HepG2 (cell line): ENCODE data around the gene ST14. TPM values are rescaled to one million over a fixed set of nuclear protein-coding genes. Genes with fewer than 3 reads are reported as not detected.

Experiments
- ADNP ChIP-seq: sonication (generic); formaldehyde crosslinking; IDR thresholded peaks from 2 replicates; pipeline ENCODE4 v1.4.0; 2020; ENCODE audit warnings: missing genetic modification reagents
- DR1 ChIP-seq: sonication (generic); formaldehyde crosslinking; IDR thresholded peaks from 2 replicates; pipeline ENCODE4 v1.8.0; 2021; ENCODE audit warnings: mild to moderate bottlenecking, missing genetic modification reagents, inconsistent platforms
- HNF4A ChIP-seq: sonication (generic); formaldehyde crosslinking; IDR thresholded peaks from 2 replicates; pipeline ENCODE4 v1.4.0; 2020; ENCODE audit warnings: missing genetic modification reagents
- HNRNPK ChIP-seq: fragments of 200-400 bp; formaldehyde crosslinking; IDR thresholded peaks from 2 replicates; pipeline ENCODE4 v1.6.1; 2018; ENCODE audit warnings: low read length, low read depth, moderate library complexity, mild to moderate bottlenecking; ENCODE audit not compliant: poor library complexity, severe bottlenecking
- HNRNPLL ChIP-seq: fragments of 200-400 bp; formaldehyde crosslinking; IDR thresholded peaks from 2 replicates; pipeline ENCODE4 v1.6.1; 2017; ENCODE audit warnings: mild to moderate bottlenecking, low read depth, low read length; ENCODE audit not compliant: poor library complexity, severe bottlenecking
- JUND ChIP-seq: sonication (generic); formaldehyde crosslinking; IDR thresholded peaks from 2 replicates; pipeline ENCODE4 v1.8.0; 2022; ENCODE audit warnings: mild to moderate bottlenecking, missing genetic modification reagents
- KLF6 ChIP-seq: IDR thresholded peaks from 2 replicates; pipeline ENCODE4 v1.8.0; 2016; ENCODE audit warnings: missing biosample characterization, missing genetic modification reagents
- NFKBIZ ChIP-seq: IDR thresholded peaks from 2 replicates; pipeline ENCODE4 v1.6.1; 2018; ENCODE audit warnings: missing genetic modification reagents, missing compliant biosample characterization
- NR2F2 ChIP-seq: IDR thresholded peaks from 2 replicates; pipeline ENCODE4 v1.6.1; 2012; ENCODE audit warnings: low read depth, inconsistent platforms, borderline replicate concordance
- SETDB1 ChIP-seq: sonication (generic); formaldehyde crosslinking; IDR thresholded peaks from 2 replicates; pipeline ENCODE4 v1.5.1; 2020; ENCODE audit warnings: missing genetic modification reagents, mild to moderate bottlenecking, borderline replicate concordance
- SKIL ChIP-seq: sonication (generic); formaldehyde crosslinking; IDR thresholded peaks from 2 replicates; pipeline ENCODE4 v1.8.0; 2022; ENCODE audit warnings: missing genetic modification reagents, mild to moderate bottlenecking, moderate library complexity, borderline replicate concordance
- YEATS2 ChIP-seq: sonication (generic); formaldehyde crosslinking; IDR thresholded peaks from 2 replicates; pipeline ENCODE4 v1.4.0; 2020; ENCODE audit warnings: missing genetic modification reagents, borderline replicate concordance
- ZBED4 ChIP-seq: sonication (generic); formaldehyde crosslinking; IDR thresholded peaks from 2 replicates; pipeline ENCODE4 v1.4.0; 2020; ENCODE audit warnings: missing genetic modification reagents, borderline replicate concordance
- ZNF362 ChIP-seq: sonication (generic); formaldehyde crosslinking; IDR thresholded peaks from 2 replicates; pipeline ENCODE4 v1.4.0; 2020; ENCODE audit warnings: missing genetic modification reagents, mild to moderate bottlenecking, borderline replicate concordance
- ZSCAN9 ChIP-seq: IDR thresholded peaks from 2 replicates; pipeline ENCODE4 v1.6.1; 2016; ENCODE audit warnings: borderline replicate concordance
- polyA plus RNA-seq, 8 experiments: library from polyadenylated mRNA; depleted of rRNA in 3 of 8; stranded (reverse) in 7 of 8; unstranded in 1 of 8; fragments of >200 nt; fragmentation: Illumina TruSeq in 4 of 8; extraction: Trizol in 4 of 8; gene quantifications; 2 replicates each; pipeline versions ENCODE4 v1.2.1 to v1.2.3, GENCODE V29; 2011 to 2016; ENCODE audit warnings: low read depth in 4 of 8, missing spikeins in 1 of 8, mixed read lengths in 1 of 8; ENCODE audit not compliant: insufficient read depth in 1 of 8
- total RNA-seq, 5 experiments: library from RNA; depleted of rRNA; stranded (reverse); fragments of >200 nt; fragmentation: Illumina TruSeq; extraction: Trizol; gene quantifications; 2 replicates each; pipeline ENCODE4 v1.2.3, GENCODE V29; 2016; ENCODE audit warnings: low read depth in 1 of 5
- TF ChIP-seq, protein P1 (sequence below): sonication (generic); formaldehyde crosslinking; IDR thresholded peaks from 2 replicates; pipeline ENCODE4 v1.4.0; 2020; ENCODE audit warnings: missing genetic modification reagents
- TF ChIP-seq, protein P2 (sequence below): fragments of 450-650 bp; IDR thresholded peaks from 2 replicates; pipeline ENCODE4 v1.6.1; 2016

ST14 gene
- total and polyA plus RNA-seq, 2 of the 13 experiments (the other 11 are each of a cell fraction or from before 2014, with no cell fraction given) = 0.88 to 1.4 TPM

GRCh38 chr11:130163346-130164220 lies 4.0 kb downstream of the ST14 start (continued):
- TF ChIP-seq ZBED4 (CRISPR knock-in tag) = no peak
- no peak; the same call in 1 of the 2 replicates for TF ChIP-seq NR2F2
- no peak for TF ChIP-seq SKIL (CRISPR knock-in tag)
- no peak for TF ChIP-seq NFKBIZ (CRISPR knock-in tag)
- TF ChIP-seq ADNP (CRISPR knock-in tag) = no peak
- 0 out of 2 replicates have a peak, but pooled peaks have one; percentile 39 for TF ChIP-seq DR1 (CRISPR knock-in tag)
- TF ChIP-seq HNRNPK = no peak
- TF ChIP-seq KLF6 (CRISPR knock-in tag) = 0 out of 2 replicates have a peak, but pooled peaks have one; percentile 32
- TF ChIP-seq HNF4A (CRISPR knock-in tag) = no peak
- TF ChIP-seq HNRNPLL = no peak
- TF ChIP-seq, protein P1, sequence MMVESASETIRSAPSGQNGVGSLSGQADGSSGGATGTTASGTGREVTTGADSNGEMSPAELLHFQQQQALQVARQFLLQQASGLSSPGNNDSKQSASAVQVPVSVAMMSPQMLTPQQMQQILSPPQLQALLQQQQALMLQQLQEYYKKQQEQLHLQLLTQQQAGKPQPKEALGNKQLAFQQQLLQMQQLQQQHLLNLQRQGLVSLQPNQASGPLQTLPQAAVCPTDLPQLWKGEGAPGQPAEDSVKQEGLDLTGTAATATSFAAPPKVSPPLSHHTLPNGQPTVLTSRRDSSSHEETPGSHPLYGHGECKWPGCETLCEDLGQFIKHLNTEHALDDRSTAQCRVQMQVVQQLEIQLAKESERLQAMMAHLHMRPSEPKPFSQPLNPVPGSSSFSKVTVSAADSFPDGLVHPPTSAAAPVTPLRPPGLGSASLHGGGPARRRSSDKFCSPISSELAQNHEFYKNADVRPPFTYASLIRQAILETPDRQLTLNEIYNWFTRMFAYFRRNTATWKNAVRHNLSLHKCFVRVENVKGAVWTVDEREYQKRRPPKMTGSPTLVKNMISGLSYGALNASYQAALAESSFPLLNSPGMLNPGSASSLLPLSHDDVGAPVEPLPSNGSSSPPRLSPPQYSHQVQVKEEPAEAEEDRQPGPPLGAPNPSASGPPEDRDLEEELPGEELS (CRISPR knock-in tag) = peak; percentile 30; the same call in 1 of the 2 replicates
- no peak for TF ChIP-seq JUND (CRISPR knock-in tag)
- no peak for TF ChIP-seq ZNF362 (CRISPR knock-in tag)
- TF ChIP-seq SETDB1 = 0 out of 2 replicates have a peak, but pooled peaks have one; percentile 26
- 0 out of 2 replicates have a peak, but pooled peaks have one; percentile 13 for TF ChIP-seq ZSCAN9 (CRISPR knock-in tag)
- TF ChIP-seq, protein P2, sequence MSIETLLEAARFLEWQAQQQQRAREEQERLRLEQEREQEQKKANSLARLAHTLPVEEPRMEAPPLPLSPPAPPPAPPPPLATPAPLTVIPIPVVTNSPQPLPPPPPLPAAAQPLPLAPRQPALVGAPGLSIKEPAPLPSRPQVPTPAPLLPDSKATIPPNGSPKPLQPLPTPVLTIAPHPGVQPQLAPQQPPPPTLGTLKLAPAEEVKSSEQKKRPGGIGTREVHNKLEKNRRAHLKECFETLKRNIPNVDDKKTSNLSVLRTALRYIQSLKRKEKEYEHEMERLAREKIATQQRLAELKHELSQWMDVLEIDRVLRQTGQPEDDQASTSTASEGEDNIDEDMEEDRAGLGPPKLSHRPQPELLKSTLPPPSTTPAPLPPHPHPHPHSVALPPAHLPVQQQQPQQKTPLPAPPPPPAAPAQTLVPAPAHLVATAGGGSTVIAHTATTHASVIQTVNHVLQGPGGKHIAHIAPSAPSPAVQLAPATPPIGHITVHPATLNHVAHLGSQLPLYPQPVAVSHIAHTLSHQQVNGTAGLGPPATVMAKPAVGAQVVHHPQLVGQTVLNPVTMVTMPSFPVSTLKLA = no peak
- peak; percentile 28; the same call in 1 of the 2 replicates for TF ChIP-seq YEATS2 (CRISPR knock-in tag)
